HG03045 (cell line): ENCODE data around the gene NEK6.

Source experiments
- ATAC-seq: cut with Tn5 transposase; IDR thresholded peaks from one replicate; pipeline ENCODE4 v1.9.1; 2021; ENCODE audit warnings: mild to moderate bottlenecking, moderate library complexity; ENCODE audit not compliant: unreplicated experiment

Gene NEK6

GRCh38 chr9:124366476-124367220, 108.9 kb downstream of the NEK6 start:
- no peak for ATAC-seq

GRCh38 chr9:124368692-124369091, 110.9 kb downstream of the NEK6 start:
- no peak for ATAC-seq

GRCh38 chr9:124369231-124369797, 111.6 kb downstream of the NEK6 start:
- ATAC-seq = no peak

GRCh38 chr9:124370896-124371582, 113.3 kb downstream of the NEK6 start:
- ATAC-seq = no peak

- ATAC-seq = no peak
These were observed 114.3 kb downstream of the NEK6 start for GRCh38 chr9:124372038-124372437.

- ATAC-seq = no peak
These were observed 115.6 kb downstream of the NEK6 start for GRCh38 chr9:124373386-124373785.

GRCh38 chr9:124373851-124374250, 116.1 kb downstream of the NEK6 start:
- no peak for ATAC-seq

- ATAC-seq = no peak
These were observed 118.0 kb downstream of the NEK6 start for GRCh38 chr9:124375726-124376125.

- no peak for ATAC-seq
These were observed 118.6 kb downstream of the NEK6 start for GRCh38 chr9:124376329-124376728.

GRCh38 chr9:124377551-124378406, 120.0 kb downstream of the NEK6 start:
- ATAC-seq = no peak

GRCh38 chr9:124381170-124381945, 123.6 kb downstream of the NEK6 start:
- no peak for ATAC-seq

- no peak for ATAC-seq
These were observed 126.5 kb downstream of the NEK6 start for GRCh38 chr9:124384210-124384609.

- no peak for ATAC-seq
These were observed 127.1 kb downstream of the NEK6 start for GRCh38 chr9:124384846-124385245.

- ATAC-seq = no peak
These were observed 127.9 kb downstream of the NEK6 start for GRCh38 chr9:124385623-124386022.

GRCh38 chr9:124386201-124386600, 128.5 kb downstream of the NEK6 start:
- no peak for ATAC-seq

- no peak for ATAC-seq
These were observed 130.7 kb downstream of the NEK6 start for GRCh38 chr9:124388275-124389048.

GRCh38 chr9:124389146-124389939, 131.6 kb downstream of the NEK6 start:
- no peak for ATAC-seq

- ATAC-seq = no peak
These were observed 133.3 kb downstream of the NEK6 start for GRCh38 chr9:124390794-124391658.
